ENCODE results near the gene PTGER2.

PTGER2 gene

GRCh38 chr14:52279408-52279807 lies 34.7 kb upstream of the PTGER2 start:
- H3K4me1 ChIP-seq (ENCODE audit: control insufficient read depth, insufficient read depth, low read length) = no peaks in the 10 kb centered on the region
- peaks cover 2% of the 10 kb centered on the region for H3K36me3 ChIP-seq (ENCODE audit: control insufficient read depth, insufficient read depth, low read length)
- H3K4me3 ChIP-seq (ENCODE audit: low read length) = no peak overlapping the region
- H3K9ac ChIP-seq (ENCODE audit: low read length) = no peak overlapping the region
- H3K27ac ChIP-seq (ENCODE audit: low read depth, low read length) = no peak overlapping the region
- H3K27me3 ChIP-seq (ENCODE audit: control insufficient read depth, insufficient read depth, low read length) = no peaks in the 10 kb centered on the region

GRCh38 chr14:52283099-52283498 lies 31.0 kb upstream of the PTGER2 start:
- Histone ChIP-seq H3K27me3 (ENCODE audit: control insufficient read depth, insufficient read depth, low read length) (no peaks in the 10 kb centered on the region), H3K27ac (ENCODE audit: low read depth, low read length) (no peak overlapping the region)

GRCh38 chr14:52286661-52287649 lies 27.2 kb upstream of the PTGER2 start:
- no peak overlapping the region for H3K27ac ChIP-seq (ENCODE audit: low read depth, low read length)

More at GRCh38 chr14:52283099-52283498, 31.0 kb upstream of the PTGER2 start:
- no peaks in the 10 kb centered on the region for H3K4me1 ChIP-seq (ENCODE audit: control insufficient read depth, insufficient read depth, low read length)
- H3K36me3 ChIP-seq (ENCODE audit: control insufficient read depth, insufficient read depth, low read length) = peaks cover 2% of the 10 kb centered on the region
- H3K9ac ChIP-seq (ENCODE audit: low read length) = no peak overlapping the region
- no peak overlapping the region for H3K4me3 ChIP-seq (ENCODE audit: low read length)

GRCh38 chr14:52296378-52296777 lies 17.7 kb upstream of the PTGER2 start:
- no peaks in the 10 kb centered on the region for H3K4me1 ChIP-seq (ENCODE audit: control insufficient read depth, insufficient read depth, low read length)
- H3K4me3 ChIP-seq (ENCODE audit: low read length) = no peak overlapping the region
- H3K9ac ChIP-seq (ENCODE audit: low read length) = no peak overlapping the region
- H3K27ac ChIP-seq (ENCODE audit: low read depth, low read length) = no peak overlapping the region
- no peaks in the 10 kb centered on the region for H3K27me3 ChIP-seq (ENCODE audit: control insufficient read depth, insufficient read depth, low read length)
- no peaks in the 10 kb centered on the region for H3K36me3 ChIP-seq (ENCODE audit: control insufficient read depth, insufficient read depth, low read length)

More at GRCh38 chr14:52286661-52287649, 27.2 kb upstream of the PTGER2 start:
- Histone ChIP-seq H3K4me3 (ENCODE audit: low read length) (no peak overlapping the region), H3K4me1 (ENCODE audit: control insufficient read depth, insufficient read depth, low read length) (no peaks in the 10 kb centered on the region), H3K9ac (ENCODE audit: low read length) (no peak overlapping the region), H3K27me3 (ENCODE audit: control insufficient read depth, insufficient read depth, low read length) (no peaks in the 10 kb centered on the region), H3K36me3 (ENCODE audit: control insufficient read depth, insufficient read depth, low read length) (no peaks in the 10 kb centered on the region)

- Histone ChIP-seq H3K27me3 (ENCODE audit: control insufficient read depth, insufficient read depth, low read length) (no peaks in the 10 kb centered on the region), H3K9ac (ENCODE audit: low read length) (no peak overlapping the region), H3K4me3 (ENCODE audit: low read length) (no peak overlapping the region), H3K4me1 (ENCODE audit: control insufficient read depth, insufficient read depth, low read length) (no peaks in the 10 kb centered on the region), H3K36me3 (ENCODE audit: control insufficient read depth, insufficient read depth, low read length) (no peaks in the 10 kb centered on the region), H3K27ac (ENCODE audit: low read depth, low read length) (no peak overlapping the region)
Observed at GRCh38 chr14:52298795-52299194, 15.3 kb upstream of the PTGER2 start.

GRCh38 chr14:52299692-52300278 lies 14.3 kb upstream of the PTGER2 start:
- Histone ChIP-seq H3K36me3 (ENCODE audit: control insufficient read depth, insufficient read depth, low read length) (no peaks in the 10 kb centered on the region), H3K9ac (ENCODE audit: low read length) (no peak overlapping the region), H3K27me3 (ENCODE audit: control insufficient read depth, insufficient read depth, low read length) (no peaks in the 10 kb centered on the region), H3K4me3 (ENCODE audit: low read length) (no peak overlapping the region), H3K27ac (ENCODE audit: low read depth, low read length) (no peak overlapping the region), H3K4me1 (ENCODE audit: control insufficient read depth, insufficient read depth, low read length) (no peaks in the 10 kb centered on the region)

GRCh38 chr14:52303236-52303635 lies 10.9 kb upstream of the PTGER2 start:
- Histone ChIP-seq H3K4me1 (ENCODE audit: control insufficient read depth, insufficient read depth, low read length) (no peaks in the 10 kb centered on the region), H3K36me3 (ENCODE audit: control insufficient read depth, insufficient read depth, low read length) (no peaks in the 10 kb centered on the region), H3K9ac (ENCODE audit: low read length) (no peak overlapping the region), H3K4me3 (ENCODE audit: low read length) (no peak overlapping the region), H3K27ac (ENCODE audit: low read depth, low read length) (no peak overlapping the region), H3K27me3 (ENCODE audit: control insufficient read depth, insufficient read depth, low read length) (no peaks in the 10 kb centered on the region)

- H3K4me1 ChIP-seq (ENCODE audit: control insufficient read depth, insufficient read depth, low read length) = no peaks in the 10 kb centered on the region
- H3K27ac ChIP-seq (ENCODE audit: low read depth, low read length) = no peak overlapping the region
- no peak overlapping the region for H3K9ac ChIP-seq (ENCODE audit: low read length)
- no peaks in the 10 kb centered on the region for H3K27me3 ChIP-seq (ENCODE audit: control insufficient read depth, insufficient read depth, low read length)
- H3K36me3 ChIP-seq (ENCODE audit: control insufficient read depth, insufficient read depth, low read length) = no peaks in the 10 kb centered on the region
- no peak overlapping the region for H3K4me3 ChIP-seq (ENCODE audit: low read length)
Observed at GRCh38 chr14:52304248-52304904, 9.7 kb upstream of the PTGER2 start.

- Histone ChIP-seq H3K36me3 (ENCODE audit: control insufficient read depth, insufficient read depth, low read length) (no peaks in the 10 kb centered on the region), H3K27ac (ENCODE audit: low read depth, low read length) (no peak overlapping the region), H3K27me3 (ENCODE audit: control insufficient read depth, insufficient read depth, low read length) (no peaks in the 10 kb centered on the region), H3K4me1 (ENCODE audit: control insufficient read depth, insufficient read depth, low read length) (no peaks in the 10 kb centered on the region), H3K4me3 (ENCODE audit: low read length) (no peak overlapping the region), H3K9ac (ENCODE audit: low read length) (no peak overlapping the region)
Observed at GRCh38 chr14:52305014-52305413, 9.1 kb upstream of the PTGER2 start.

GRCh38 chr14:52307376-52307775 lies 6.7 kb upstream of the PTGER2 start:
- H3K27me3 ChIP-seq (ENCODE audit: control insufficient read depth, insufficient read depth, low read length) = no peaks in the 10 kb centered on the region
- H3K4me3 ChIP-seq (ENCODE audit: low read length) = no peak overlapping the region
- H3K4me1 ChIP-seq (ENCODE audit: control insufficient read depth, insufficient read depth, low read length) = no peaks in the 10 kb centered on the region
- no peak overlapping the region for H3K9ac ChIP-seq (ENCODE audit: low read length)
- H3K36me3 ChIP-seq (ENCODE audit: control insufficient read depth, insufficient read depth, low read length) = no peaks in the 10 kb centered on the region
- no peak overlapping the region for H3K27ac ChIP-seq (ENCODE audit: low read depth, low read length)

GRCh38 chr14:52307905-52308304 lies 6.2 kb upstream of the PTGER2 start:
- Histone ChIP-seq H3K27me3 (ENCODE audit: control insufficient read depth, insufficient read depth, low read length) (no peaks in the 10 kb centered on the region), H3K9ac (ENCODE audit: low read length) (no peak overlapping the region), H3K27ac (ENCODE audit: low read depth, low read length) (no peak overlapping the region), H3K4me1 (ENCODE audit: control insufficient read depth, insufficient read depth, low read length) (no peaks in the 10 kb centered on the region), H3K36me3 (ENCODE audit: control insufficient read depth, insufficient read depth, low read length) (no peaks in the 10 kb centered on the region), H3K4me3 (ENCODE audit: low read length) (no peak overlapping the region)

- H3K36me3 ChIP-seq (ENCODE audit: control insufficient read depth, insufficient read depth, low read length) = no peaks in the 10 kb centered on the region
- H3K4me1 ChIP-seq (ENCODE audit: control insufficient read depth, insufficient read depth, low read length) = no peaks in the 10 kb centered on the region
- H3K4me3 ChIP-seq (ENCODE audit: low read length) = no peak overlapping the region
- H3K27ac ChIP-seq (ENCODE audit: low read depth, low read length) = no peak overlapping the region
- no peak overlapping the region for H3K9ac ChIP-seq (ENCODE audit: low read length)
- peaks cover 3% of the 10 kb centered on the region for H3K27me3 ChIP-seq (ENCODE audit: control insufficient read depth, insufficient read depth, low read length)
Observed at GRCh38 chr14:52310541-52310940, 3.6 kb upstream of the PTGER2 start.
